Measurements from ENCODE around the gene MTRFR.

Gene MTRFR

DNA sequence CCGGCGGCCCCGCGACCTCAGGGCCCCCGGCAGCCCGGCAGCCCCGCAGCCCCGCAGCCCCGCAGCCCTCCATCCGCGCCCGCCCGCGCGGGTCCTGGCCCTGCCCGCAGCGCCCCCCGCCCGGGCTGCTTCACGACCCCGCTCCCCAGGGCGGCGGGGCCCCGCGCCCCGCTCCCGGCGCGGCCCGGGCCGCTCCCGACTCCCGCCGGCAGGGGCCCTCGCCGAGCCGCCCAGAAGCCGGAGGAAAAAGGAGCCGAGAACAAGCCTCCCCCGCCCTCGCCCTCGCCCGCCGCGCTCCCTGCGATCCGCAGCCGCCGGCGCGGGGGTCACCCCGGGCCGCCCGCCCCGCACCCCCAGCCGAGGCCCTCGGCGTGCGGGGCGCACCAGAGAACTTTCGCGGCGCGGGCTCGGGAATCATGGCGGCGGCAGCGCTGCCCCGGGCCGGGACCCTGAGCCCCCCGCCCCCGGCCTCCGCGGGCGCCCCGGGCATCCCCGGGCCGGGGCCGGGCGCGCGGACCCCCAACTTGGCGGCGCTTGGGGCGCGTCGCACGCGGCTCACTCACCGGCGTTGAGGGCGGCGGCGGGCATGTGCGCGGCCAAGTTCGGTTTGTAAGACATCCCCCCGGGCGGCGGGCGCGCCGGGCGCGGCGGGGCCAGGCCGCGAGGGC, 37.9 kb downstream of the MTRFR start:
- DNase-seq: peak; percentile 77

DNA sequence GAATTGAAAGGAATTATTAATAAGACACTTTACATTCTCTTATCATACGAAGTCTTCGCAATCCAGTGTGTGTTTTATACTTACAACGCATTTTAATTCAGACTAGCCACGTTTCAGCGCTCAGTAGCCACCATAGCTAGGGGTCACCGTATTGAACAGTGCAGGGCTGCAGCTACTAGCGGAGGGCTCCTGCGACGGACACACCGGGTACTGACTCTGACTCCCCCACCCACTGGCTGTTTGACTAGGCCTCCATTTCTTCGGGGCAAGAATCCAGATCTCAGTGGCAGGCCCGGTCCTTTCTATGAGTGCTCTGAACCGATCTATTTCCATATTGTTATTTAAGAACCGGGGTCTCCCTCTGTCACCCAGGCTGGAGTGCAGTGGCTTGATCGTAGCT, 39.9 kb downstream of the MTRFR start:
- no peak for DNase-seq

GRCh38 chr12:123278101-123278627, 44.9 kb downstream of the MTRFR start:
- no peak for DNase-seq

- DNase-seq: no peak
These were observed 47.7 kb downstream of the MTRFR start for GRCh38 chr12:123280971-123281370.

DNA sequence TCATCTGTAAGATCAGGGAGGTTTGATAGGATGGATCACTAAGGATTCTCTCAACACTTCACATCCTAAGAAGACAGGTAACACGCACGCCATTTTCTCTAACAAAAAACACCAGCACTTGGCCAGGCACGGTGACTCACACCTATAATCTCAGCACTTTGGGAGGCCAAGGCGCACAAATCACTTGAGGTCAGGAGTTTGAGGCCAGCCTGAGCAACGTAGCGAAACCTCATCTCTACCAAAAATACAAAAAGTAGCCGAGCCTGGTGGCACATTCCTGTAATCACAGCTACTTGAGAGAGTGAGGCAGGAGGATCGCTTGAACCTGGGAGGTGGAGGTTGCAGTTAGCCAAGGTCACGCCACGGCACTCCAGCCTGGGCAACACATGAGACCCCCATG, 48.9 kb downstream of the MTRFR start:
- no peak for DNase-seq

DNA sequence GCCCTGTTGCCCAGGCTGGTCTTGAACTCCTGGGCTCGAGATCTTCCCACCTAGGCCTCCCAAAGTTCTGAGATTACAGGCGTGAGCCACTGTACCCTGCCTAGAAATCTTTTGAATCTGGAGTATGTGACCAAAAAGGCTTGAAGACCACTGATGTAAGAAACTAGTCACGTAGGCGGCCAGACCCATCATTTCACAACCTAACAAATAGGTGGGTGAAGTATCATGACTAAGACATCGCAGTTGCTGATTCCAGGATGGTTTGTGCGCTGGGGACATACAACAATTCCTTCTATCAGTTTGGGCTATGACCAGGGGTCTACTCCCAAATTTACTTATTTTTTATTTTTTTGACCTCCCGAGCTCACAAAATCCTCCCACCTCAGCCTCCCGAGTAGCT, 50.2 kb downstream of the MTRFR start:
- DNase-seq: no peak

- DNase-seq: no peak
These were observed 51.4 kb downstream of the MTRFR start for GRCh38 chr12:123284669-123285068.

DNA sequence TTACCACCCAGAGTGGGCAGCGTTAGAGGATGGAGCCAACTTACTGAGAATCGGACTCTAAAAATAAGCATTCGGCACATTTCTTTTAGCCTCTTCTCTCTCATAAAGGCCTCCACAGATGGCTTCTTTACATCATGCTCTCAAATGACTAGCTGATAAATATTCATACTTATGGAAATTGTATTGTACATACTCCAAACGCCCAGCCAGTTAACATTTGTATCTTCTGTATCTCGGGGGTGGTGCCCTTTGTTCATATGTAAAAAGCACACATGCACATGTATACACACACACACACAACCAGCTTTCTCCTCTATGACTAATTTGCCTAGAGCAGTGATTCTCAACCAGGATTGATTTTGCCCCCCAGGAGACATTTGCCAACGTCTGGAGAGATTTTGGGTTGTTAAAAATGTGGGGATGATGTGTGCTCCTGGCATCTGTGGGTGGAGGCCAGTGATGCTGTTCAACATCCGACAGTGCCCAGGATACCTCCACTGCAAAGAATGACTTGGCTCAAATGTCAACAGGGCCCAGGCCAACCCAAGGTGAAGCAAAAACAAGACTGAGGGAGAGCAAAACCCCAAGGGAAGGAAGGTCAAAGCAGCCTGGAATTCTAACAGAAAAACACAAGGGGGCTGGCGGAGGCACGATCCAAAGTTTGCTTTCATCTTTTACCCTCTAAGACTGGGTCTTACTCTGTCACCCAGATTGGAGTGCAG, 53.6 kb downstream of the MTRFR start:
- no peak for DNase-seq

- DNase-seq: no peak
These were observed 55.6 kb downstream of the MTRFR start for GRCh38 chr12:123288751-123289346.

DNA sequence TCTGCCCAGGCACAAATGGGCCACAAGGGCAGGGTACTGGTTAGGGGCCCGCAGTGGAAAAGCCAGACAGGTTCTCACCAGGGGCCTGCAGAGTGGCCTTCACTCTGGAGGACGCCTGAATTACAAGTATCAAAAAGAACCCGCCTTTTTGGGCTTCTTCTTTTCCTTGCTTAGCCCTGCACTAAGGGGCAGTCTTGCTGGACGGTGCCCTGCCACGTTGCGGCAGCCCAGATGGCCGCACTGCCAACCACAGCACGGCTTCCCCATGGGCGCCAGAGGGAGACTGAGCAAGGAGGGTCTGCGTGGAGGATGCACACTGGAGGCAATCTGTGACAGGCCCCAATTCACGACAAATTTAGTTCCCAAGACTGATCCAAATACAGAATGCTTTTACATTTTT, 56.7 kb downstream of the MTRFR start:
- no peak for DNase-seq

- no peak for DNase-seq
These were observed 60.0 kb downstream of the MTRFR start for GRCh38 chr12:123293178-123293760.

DNA sequence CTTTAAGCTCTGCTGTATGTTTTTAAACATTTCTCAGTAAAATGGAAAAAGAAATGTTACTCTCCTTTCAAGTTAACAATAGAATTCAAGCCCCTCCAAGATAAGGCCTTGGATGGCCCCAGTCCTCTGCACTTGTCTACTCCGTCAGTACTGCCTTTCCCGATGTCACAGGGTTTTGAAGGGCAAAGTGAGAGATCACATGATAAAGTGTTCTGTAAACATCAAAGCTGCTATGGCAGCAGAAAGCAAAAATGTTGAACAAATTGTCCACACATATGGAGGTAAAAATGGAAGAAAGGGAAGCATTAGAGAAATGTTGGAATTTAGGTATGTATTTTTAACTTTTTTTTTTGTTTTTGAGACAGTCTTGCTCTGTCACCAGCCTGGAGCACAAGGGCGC, 71.9 kb downstream of the MTRFR start:
- no peak for DNase-seq

DNA sequence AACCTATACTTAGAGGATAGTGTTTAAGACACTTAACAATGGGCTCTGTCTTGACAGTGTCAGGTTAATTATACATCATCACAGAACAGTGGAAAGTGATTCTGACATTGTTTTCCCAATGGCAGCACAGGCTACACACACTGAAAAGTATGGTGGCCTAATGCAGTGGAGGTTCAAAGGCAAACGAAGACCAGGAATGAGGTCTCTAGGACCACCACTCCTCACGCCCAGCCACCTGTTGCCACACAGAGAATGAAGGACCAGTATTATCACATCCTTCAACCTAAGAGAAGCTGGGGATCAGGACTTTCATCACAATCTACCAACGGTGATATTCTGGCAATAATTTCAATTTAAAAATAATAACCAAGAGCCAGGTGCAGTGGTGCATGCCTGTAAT, 73.0 kb downstream of the MTRFR start:
- no peak for DNase-seq
